HepG2 (cell line): ENCODE measurements around the gene USP7. TPM values are rescaled to one million over a fixed set of nuclear protein-coding genes. Genes with fewer than 3 reads are reported as not detected.

Source experiments
- ARID3A ChIP-seq: IDR thresholded peaks from 2 replicates; pipeline ENCODE4 v1.6.1; 2012; ENCODE audit warnings: low read depth, low read length, improper control_type of control experiment
- E2F2 ChIP-seq: sonication (generic); formaldehyde crosslinking; IDR thresholded peaks from 2 replicates; pipeline ENCODE4 v1.4.0; 2020; ENCODE audit warnings: missing genetic modification reagents, borderline replicate concordance
- FIP1L1 ChIP-seq: fragments of 200-400 bp; formaldehyde crosslinking; IDR thresholded peaks from 2 replicates; pipeline ENCODE4 v1.6.1; 2018; ENCODE audit warnings: low read depth, mild to moderate bottlenecking, low read length, moderate library complexity, borderline replicate concordance; ENCODE audit not compliant: insufficient read depth
- HNF4A ChIP-seq: sonication (generic); formaldehyde crosslinking; IDR thresholded peaks from 2 replicates; pipeline ENCODE4 v1.4.0; 2020; ENCODE audit warnings: missing genetic modification reagents
- KLF13 ChIP-seq: sonication (generic); formaldehyde crosslinking; IDR thresholded peaks from 2 replicates; pipeline ENCODE4 v1.4.0; 2020; ENCODE audit warnings: mild to moderate bottlenecking, missing genetic modification reagents
- MIXL1 ChIP-seq: IDR thresholded peaks from 2 replicates; pipeline ENCODE4 v1.6.1; 2016
- PAX8 ChIP-seq: sonication (generic); formaldehyde crosslinking; IDR thresholded peaks from 2 replicates; pipeline ENCODE4 v1.8.0; 2022; ENCODE audit warnings: mild to moderate bottlenecking, missing genetic modification reagents, borderline replicate concordance
- SP4 ChIP-seq: sonication (generic); formaldehyde crosslinking; IDR thresholded peaks from 2 replicates; pipeline ENCODE4 v1.8.1; 2023; ENCODE audit warnings: mild to moderate bottlenecking, missing genetic modification reagents
- ZFP82 ChIP-seq: sonication (generic); formaldehyde crosslinking; IDR thresholded peaks from 2 replicates; pipeline ENCODE4 v1.5.1; 2020; ENCODE audit warnings: mild to moderate bottlenecking, missing genetic modification reagents, borderline replicate concordance
- ZNF12 ChIP-seq: sonication (generic); formaldehyde crosslinking; IDR thresholded peaks from 2 replicates; pipeline ENCODE4 v1.5.0; 2020; ENCODE audit warnings: missing genetic modification reagents
- ZNF552 ChIP-seq: sonication (generic); formaldehyde crosslinking; IDR thresholded peaks from 2 replicates; pipeline ENCODE4 v1.9.0; 2022; ENCODE audit warnings: missing genetic modification reagents, mild to moderate bottlenecking, borderline replicate concordance
- polyA plus RNA-seq, 8 experiments: library from polyadenylated mRNA; depleted of rRNA in 3 of 8; stranded (reverse) in 7 of 8; unstranded in 1 of 8; fragments of >200 nt; fragmentation: Illumina TruSeq in 4 of 8; extraction: Trizol in 4 of 8; gene quantifications; 2 replicates each; pipeline versions ENCODE4 v1.2.1 to v1.2.3, GENCODE V29; 2011 to 2016; ENCODE audit warnings: low read depth in 4 of 8, missing spikeins in 1 of 8, mixed read lengths in 1 of 8; ENCODE audit not compliant: insufficient read depth in 1 of 8
- total RNA-seq, 5 experiments: library from RNA; depleted of rRNA; stranded (reverse); fragments of >200 nt; fragmentation: Illumina TruSeq; extraction: Trizol; gene quantifications; 2 replicates each; pipeline ENCODE4 v1.2.3, GENCODE V29; 2016; ENCODE audit warnings: low read depth in 1 of 5
- TF ChIP-seq, protein P1 (sequence below): IDR thresholded peaks from 2 replicates; pipeline ENCODE4 v1.6.1; 2016
- TF ChIP-seq, protein P2 (sequence below): sonication (generic); formaldehyde crosslinking; IDR thresholded peaks from 2 replicates; pipeline ENCODE4 v1.5.0; 2020; ENCODE audit warnings: mild to moderate bottlenecking, missing genetic modification reagents
- TF ChIP-seq, protein P3 (sequence below): sonication (generic); formaldehyde crosslinking; conservative IDR thresholded peaks from 2 replicates; pipeline ENCODE4 v1.4.0; 2020; ENCODE audit warnings: missing genetic modification reagents

Gene USP7
- total and polyA plus RNA-seq, 2 of the 13 experiments (the other 11 are each of a cell fraction or from before 2014, with no cell fraction given) = 52.5 to 173 TPM

DNA sequence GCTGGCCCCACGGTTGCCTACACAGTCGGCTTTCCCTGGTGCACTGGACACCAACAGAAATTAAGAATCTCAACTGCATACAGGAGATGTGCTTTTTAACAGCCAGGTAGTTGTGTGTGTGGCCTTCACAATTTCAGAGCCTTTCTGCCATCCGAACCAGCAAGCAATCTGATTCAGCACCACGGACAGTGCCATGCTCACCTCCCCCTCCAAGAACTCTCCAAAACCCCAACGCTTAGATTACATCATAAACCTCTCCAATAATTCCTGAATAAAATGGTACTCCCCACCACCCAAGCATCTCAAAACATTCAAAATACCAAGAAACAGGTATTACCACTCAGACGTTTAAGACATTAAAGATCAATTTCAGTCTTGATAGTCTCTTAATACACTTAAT lies 31.8 kb downstream of the USP7 start (continued):
- TF ChIP-seq ZNF12 (CRISPR knock-in tag) (0 out of 2 replicates have a peak, but pooled peaks have one; percentile 39), HNF4A (CRISPR knock-in tag) (no peak), KLF13 (no peak), ZNF552 (CRISPR knock-in tag) (no peak), SP4 (CRISPR knock-in tag) (no peak), MIXL1 (CRISPR knock-in tag) (peak; percentile 57; the same call in 1 of the 2 replicates), E2F2 (CRISPR knock-in tag) (no peak), PAX8 (CRISPR knock-in tag) (no peak), FIP1L1 (no peak), ARID3A (no peak), ZFP82 (CRISPR knock-in tag) (no peak)
- TF ChIP-seq, protein P1, sequence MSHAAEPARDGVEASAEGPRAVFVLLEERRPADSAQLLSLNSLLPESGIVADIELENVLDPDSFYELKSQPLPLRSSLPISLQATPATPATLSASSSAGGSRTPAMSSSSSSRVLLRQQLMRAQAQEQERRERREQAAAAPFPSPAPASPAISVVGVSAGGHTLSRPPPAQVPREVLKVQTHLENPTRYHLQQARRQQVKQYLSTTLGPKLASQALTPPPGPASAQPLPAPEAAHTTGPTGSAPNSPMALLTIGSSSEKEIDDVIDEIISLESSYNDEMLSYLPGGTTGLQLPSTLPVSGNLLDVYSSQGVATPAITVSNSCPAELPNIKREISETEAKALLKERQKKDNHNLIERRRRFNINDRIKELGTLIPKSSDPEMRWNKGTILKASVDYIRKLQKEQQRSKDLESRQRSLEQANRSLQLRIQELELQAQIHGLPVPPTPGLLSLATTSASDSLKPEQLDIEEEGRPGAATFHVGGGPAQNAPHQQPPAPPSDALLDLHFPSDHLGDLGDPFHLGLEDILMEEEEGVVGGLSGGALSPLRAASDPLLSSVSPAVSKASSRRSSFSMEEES (CRISPR knock-in tag) = peak; percentile 76
- TF ChIP-seq, protein P2, sequence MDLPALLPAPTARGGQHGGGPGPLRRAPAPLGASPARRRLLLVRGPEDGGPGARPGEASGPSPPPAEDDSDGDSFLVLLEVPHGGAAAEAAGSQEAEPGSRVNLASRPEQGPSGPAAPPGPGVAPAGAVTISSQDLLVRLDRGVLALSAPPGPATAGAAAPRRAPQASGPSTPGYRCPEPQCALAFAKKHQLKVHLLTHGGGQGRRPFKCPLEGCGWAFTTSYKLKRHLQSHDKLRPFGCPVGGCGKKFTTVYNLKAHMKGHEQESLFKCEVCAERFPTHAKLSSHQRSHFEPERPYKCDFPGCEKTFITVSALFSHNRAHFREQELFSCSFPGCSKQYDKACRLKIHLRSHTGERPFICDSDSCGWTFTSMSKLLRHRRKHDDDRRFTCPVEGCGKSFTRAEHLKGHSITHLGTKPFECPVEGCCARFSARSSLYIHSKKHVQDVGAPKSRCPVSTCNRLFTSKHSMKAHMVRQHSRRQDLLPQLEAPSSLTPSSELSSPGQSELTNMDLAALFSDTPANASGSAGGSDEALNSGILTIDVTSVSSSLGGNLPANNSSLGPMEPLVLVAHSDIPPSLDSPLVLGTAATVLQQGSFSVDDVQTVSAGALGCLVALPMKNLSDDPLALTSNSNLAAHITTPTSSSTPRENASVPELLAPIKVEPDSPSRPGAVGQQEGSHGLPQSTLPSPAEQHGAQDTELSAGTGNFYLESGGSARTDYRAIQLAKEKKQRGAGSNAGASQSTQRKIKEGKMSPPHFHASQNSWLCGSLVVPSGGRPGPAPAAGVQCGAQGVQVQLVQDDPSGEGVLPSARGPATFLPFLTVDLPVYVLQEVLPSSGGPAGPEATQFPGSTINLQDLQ (CRISPR knock-in tag) = no peak
- TF ChIP-seq, protein P3, sequence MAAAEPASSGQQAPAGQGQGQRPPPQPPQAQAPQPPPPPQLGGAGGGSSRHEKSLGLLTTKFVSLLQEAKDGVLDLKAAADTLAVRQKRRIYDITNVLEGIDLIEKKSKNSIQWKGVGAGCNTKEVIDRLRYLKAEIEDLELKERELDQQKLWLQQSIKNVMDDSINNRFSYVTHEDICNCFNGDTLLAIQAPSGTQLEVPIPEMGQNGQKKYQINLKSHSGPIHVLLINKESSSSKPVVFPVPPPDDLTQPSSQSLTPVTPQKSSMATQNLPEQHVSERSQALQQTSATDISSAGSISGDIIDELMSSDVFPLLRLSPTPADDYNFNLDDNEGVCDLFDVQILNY (CRISPR knock-in tag) = peak; percentile 52; the same call in 1 of the 2 replicates
- TF ChIP-seq, all 625 proteins: peak for 146
